22Rv1 (cell line): Measurements from ENCODE around the gene ABCA4.

Experiments
- ZFX ChIP-seq: fragments of 450-650 bp; IDR thresholded peaks from 2 replicates; pipeline ENCODE4 v1.6.1; 2017; ENCODE audit warnings: antibody characterized with exemption, borderline replicate concordance
- TF ChIP-seq, protein P1 (sequence below): fragments of 450-650 bp; IDR thresholded peaks from 2 replicates; pipeline ENCODE4 v1.5.1; 2017; ENCODE audit warnings: mild to moderate bottlenecking

DNA sequence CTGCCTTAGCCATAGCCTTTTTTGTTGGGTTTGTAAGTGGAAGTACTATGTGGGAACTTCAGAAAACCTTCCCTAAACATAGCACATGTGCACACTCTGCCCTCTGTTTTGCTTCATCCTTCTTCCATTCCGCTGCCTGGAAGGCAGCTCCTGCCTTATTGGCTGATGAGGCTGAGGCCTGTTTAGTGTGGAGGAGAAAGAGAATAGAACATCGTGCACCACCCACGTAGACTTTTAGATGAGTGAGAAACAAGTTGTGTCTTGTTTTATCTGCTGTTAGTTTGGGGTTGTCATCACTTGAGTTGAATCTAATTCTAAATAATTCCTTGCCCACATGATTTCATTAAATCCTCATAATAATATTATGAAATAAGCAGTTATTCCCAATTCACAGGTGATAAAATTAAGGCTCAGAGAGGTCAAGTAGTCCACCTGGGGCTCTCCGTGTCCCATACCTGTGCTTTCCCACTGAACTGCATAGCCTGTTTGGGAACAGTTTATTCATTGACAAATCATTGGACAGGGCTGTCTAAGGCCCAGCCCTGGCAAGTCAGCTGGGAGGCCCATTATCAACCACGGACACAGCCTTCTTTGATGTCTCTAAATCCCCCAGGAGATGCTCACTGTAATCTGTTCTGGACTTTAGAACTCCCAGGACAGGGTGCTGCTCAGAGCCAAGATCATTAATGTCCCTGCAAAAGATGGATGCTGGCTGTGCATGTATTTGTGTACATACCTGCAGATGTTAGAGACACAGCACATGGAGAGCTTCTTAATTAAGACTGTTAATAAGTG lies 93.0 kb downstream of the ABCA4 start:
- TF ChIP-seq, protein P1, sequence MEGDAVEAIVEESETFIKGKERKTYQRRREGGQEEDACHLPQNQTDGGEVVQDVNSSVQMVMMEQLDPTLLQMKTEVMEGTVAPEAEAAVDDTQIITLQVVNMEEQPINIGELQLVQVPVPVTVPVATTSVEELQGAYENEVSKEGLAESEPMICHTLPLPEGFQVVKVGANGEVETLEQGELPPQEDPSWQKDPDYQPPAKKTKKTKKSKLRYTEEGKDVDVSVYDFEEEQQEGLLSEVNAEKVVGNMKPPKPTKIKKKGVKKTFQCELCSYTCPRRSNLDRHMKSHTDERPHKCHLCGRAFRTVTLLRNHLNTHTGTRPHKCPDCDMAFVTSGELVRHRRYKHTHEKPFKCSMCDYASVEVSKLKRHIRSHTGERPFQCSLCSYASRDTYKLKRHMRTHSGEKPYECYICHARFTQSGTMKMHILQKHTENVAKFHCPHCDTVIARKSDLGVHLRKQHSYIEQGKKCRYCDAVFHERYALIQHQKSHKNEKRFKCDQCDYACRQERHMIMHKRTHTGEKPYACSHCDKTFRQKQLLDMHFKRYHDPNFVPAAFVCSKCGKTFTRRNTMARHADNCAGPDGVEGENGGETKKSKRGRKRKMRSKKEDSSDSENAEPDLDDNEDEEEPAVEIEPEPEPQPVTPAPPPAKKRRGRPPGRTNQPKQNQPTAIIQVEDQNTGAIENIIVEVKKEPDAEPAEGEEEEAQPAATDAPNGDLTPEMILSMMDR: no peak
- TF ChIP-seq ZFX: no peak
